Sigmoid colon (tissue), 7 donors: ENCODE results near the gene GLIS1. TPM values are rescaled to one million over a fixed set of nuclear protein-coding genes. Genes with fewer than 3 reads are reported as not detected.

Experiments used
- DNase-seq: peaks from one replicate; pipeline ENCODE4 v3.0.0-alpha.2; 2019
- H3K27ac ChIP-seq, 4 donors: fragments of 200-600 bp; sonication (generic); one replicate each; pipeline ENCODE4 v1.5.1; 2016 to 2019; ENCODE audit warnings: mild to moderate bottlenecking in 1 of 4
- H3K27me3 ChIP-seq, 3 donors: fragments of 200-600 bp; sonication (generic); one replicate each; pipeline ENCODE4 v1.5.1; 2019; ENCODE audit warnings: mild to moderate bottlenecking in 1 of 3
- H3K36me3 ChIP-seq, 4 donors: fragments of 200-600 bp; sonication (generic); one replicate each; pipeline ENCODE4 v1.5.1; 2016 to 2019
- H3K4me1 ChIP-seq, 4 donors: fragments of 200-600 bp; sonication (generic); one replicate each; pipeline ENCODE4 v1.5.1; 2017 to 2019
- H3K4me3 ChIP-seq, 4 donors: fragments of 200-600 bp; sonication (generic); one replicate each; pipeline ENCODE4 v1.5.1; 2017 to 2019; ENCODE audit warnings: mild to moderate bottlenecking in 2 of 4, moderate library complexity in 1 of 4
- H3K9me3 ChIP-seq, 4 donors: fragments of 200-600 bp in 3 of 4; sonication (generic) in 3 of 4; one replicate each; pipeline versions ENCODE4 v1.5.1 to v1.6.1; 2013 to 2019
- CTCF ChIP-seq, 4 experiments: fragments of 450-650 bp in 3 of 4; fragments of 200-600 bp in 1 of 4; IDR thresholded peaks; one replicate each; pipeline ENCODE4 v1.5.1; 2016 to 2019; ENCODE audit warnings: antibody characterized with exemption in 4 of 4, mild to moderate bottlenecking in 3 of 4, moderate library complexity in 2 of 4
- EP300 ChIP-seq, 4 donors: sonication (generic); formaldehyde crosslinking; IDR thresholded peaks; one replicate each; pipeline ENCODE4 v1.6.1; 2017; ENCODE audit warnings: antibody characterized with exemption in 4 of 4
- POLR2A ChIP-seq, 2 donors: fragments of 450-650 bp; IDR thresholded peaks; one replicate each; pipeline ENCODE4 v1.6.1; 2016; ENCODE audit warnings: antibody characterized with exemption in 2 of 2, mild to moderate bottlenecking in 2 of 2, moderate library complexity in 2 of 2
- POLR2AphosphoS5 ChIP-seq, 4 donors: sonication (generic); formaldehyde crosslinking; IDR thresholded peaks; one replicate each; pipeline ENCODE4 v1.6.1; 2017; ENCODE audit warnings: antibody characterized with exemption in 4 of 4
- whole genome bisulfite sequencing, 2 donors: extraction: QIAGEN DNeasy Blood & Tissue Kit; methylation state at CpG; one replicate each; pipeline ENCODE4 v1.1.7; 2013; 5-methylcytosine and 5-hydroxymethylcytosine counted together
- intact Hi-C: fragments of 100-400 bp; cut with DNase I; formaldehyde crosslinking; loops from one replicate; pipeline ENCODE4 v1.15.1; 2023
- polyA plus RNA-seq, 3 donors: library from polyadenylated mRNA; stranded (reverse); fragments of 200-250 nt; gene quantifications; one replicate each; pipeline ENCODE4 v1.2.3, GENCODE V29; 2013
- total RNA-seq, 4 donors: library from RNA; depleted of rRNA; stranded (reverse); fragments of >200 nt; gene quantifications; one replicate each; pipeline ENCODE4 v1.1.0, GENCODE V29; 2016
- donor health status: healthy with polysubstance abuse.
- donor health status: Bipolar disorder and iron deficiency.
- donor health status: healthy.

The GLIS1 gene
- total and polyA plus RNA-seq, 7 donors: 0.16 to 0.83 (median 0.32) TPM; not detected in 4

- no peak overlapping the region for H3K4me3 ChIP-seq
- no peaks in the 10 kb centered on the region for H3K36me3 ChIP-seq
- WGBS, 2 donors: 91 to 92% methylated on average over 8 of the region's 8 CpGs
- H3K27me3 ChIP-seq: peaks cover 0 to 2% (median 0%) of the 10 kb centered on the region in 3 donors
- no peak for DNase-seq
- no peak overlapping the region for H3K27ac ChIP-seq
- H3K9me3 ChIP-seq: no peaks in the 10 kb centered on the region
- TF ChIP-seq POLR2AphosphoS5 (IDR thresholded peaks at IDR 0.05) (no peak), EP300 (IDR thresholded peaks at IDR 0.05) (no peak), CTCF (IDR thresholded peaks at IDR 0.05) (no peak), POLR2A (IDR thresholded peaks at IDR 0.05) (no peak)
- intact Hi-C loops: no loop called here
- no peaks in the 10 kb centered on the region for H3K4me1 ChIP-seq
Observed at GRCh38 chr1:53726009-53726600, 12.9 kb downstream of the GLIS1 start.

GRCh38 chr1:53725238-53725689 is 13.7 kb downstream of the GLIS1 start:
- Histone ChIP-seq H3K27me3 (no peaks in the 10 kb centered on the region), H3K27ac (no peak overlapping the region), H3K9me3 (no peaks in the 10 kb centered on the region), H3K4me1 (no peaks in the 10 kb centered on the region), H3K36me3 (no peaks in the 10 kb centered on the region), H3K4me3 (no peak overlapping the region)
- TF ChIP-seq EP300 (IDR thresholded peaks at IDR 0.05) (no peak), POLR2AphosphoS5 (IDR thresholded peaks at IDR 0.05) (no peak), CTCF (IDR thresholded peaks at IDR 0.05) (no peak), POLR2A (IDR thresholded peaks at IDR 0.05) (no peak)
- WGBS, 2 donors: 61 to 68% methylated on average over 6 of the region's 6 CpGs
- DNase-seq: no peak
- intact Hi-C loops: no loop called here

- intact Hi-C loops: no loop called here
- Histone ChIP-seq H3K27ac (no peak overlapping the region), H3K36me3 (no peaks in the 10 kb centered on the region), H3K9me3 (no peaks in the 10 kb centered on the region), H3K4me3 (no peak overlapping the region), H3K27me3 (peaks cover 0 to 4% (median 0%) of the 10 kb centered on the region in 3 donors), H3K4me1 (no peaks in the 10 kb centered on the region)
- DNase-seq: no peak
- no peak for TF ChIP-seq POLR2A (IDR thresholded peaks at IDR 0.05)
- no peak for TF ChIP-seq CTCF (IDR thresholded peaks at IDR 0.05)
- 85 to 94% methylated on average over 1 of the region's 1 CpG for WGBS, 2 donors
Observed at GRCh38 chr1:53722025-53722424, 16.9 kb downstream of the GLIS1 start.

GRCh38 chr1:53721088-53721487 is 17.9 kb downstream of the GLIS1 start:
- Histone ChIP-seq H3K27me3 (peaks cover 0 to 4% (median 0%) of the 10 kb centered on the region in 3 donors), H3K36me3 (no peaks in the 10 kb centered on the region), H3K27ac (no peak overlapping the region), H3K4me3 (no peak overlapping the region), H3K4me1 (no peaks in the 10 kb centered on the region), H3K9me3 (no peaks in the 10 kb centered on the region)
- no peak for TF ChIP-seq POLR2A (IDR thresholded peaks at IDR 0.05)
- no peak for TF ChIP-seq EP300 (IDR thresholded peaks at IDR 0.05)
- no peak for TF ChIP-seq CTCF (IDR thresholded peaks at IDR 0.05)
- TF ChIP-seq POLR2AphosphoS5 (IDR thresholded peaks at IDR 0.05): no peak
- intact Hi-C loops: no loop called here
- DNase-seq: no peak
- WGBS, 2 donors: 75 to 83% methylated on average over 4 of the region's 4 CpGs

- no peaks in the 10 kb centered on the region for H3K4me1 ChIP-seq
- intact Hi-C loops: no loop called here
- H3K27ac ChIP-seq: no peak overlapping the region
- no peaks in the 10 kb centered on the region for H3K9me3 ChIP-seq
- TF ChIP-seq CTCF (IDR thresholded peaks at IDR 0.05): no peak
- no peak for TF ChIP-seq POLR2AphosphoS5 (IDR thresholded peaks at IDR 0.05)
- TF ChIP-seq EP300 (IDR thresholded peaks at IDR 0.05): no peak
- TF ChIP-seq POLR2A (IDR thresholded peaks at IDR 0.05): no peak
- peaks cover 0 to 4% (median 0%) of the 10 kb centered on the region in 3 donors for H3K27me3 ChIP-seq
- WGBS, 2 donors: 83 to 84% methylated on average over 2 of the region's 2 CpGs
- H3K4me3 ChIP-seq: no peak overlapping the region
- DNase-seq: no peak
- no peaks in the 10 kb centered on the region for H3K36me3 ChIP-seq
Observed at GRCh38 chr1:53719469-53719868, 19.5 kb downstream of the GLIS1 start.
